ENCODE data around the gene MARF1.

Gene MARF1

GRCh38 chr16:15564604-15565339, 78.2 kb downstream of the MARF1 start:
- Histone ChIP-seq H3K27ac (no peak overlapping the region), H3K9me3 (ENCODE audit: severe bottlenecking) (no peaks in the 10 kb centered on the region), H3K27me3 (ENCODE audit: insufficient read depth, low read depth, severe bottlenecking) (no peaks in the 10 kb centered on the region), H3K36me3 (no peaks in the 10 kb centered on the region; the same call in 1 of the 2 replicates), H3K4me3 (ENCODE audit: low read depth, low read length) (no peak overlapping the region)
- no peak for TF ChIP-seq CTCF (IDR thresholded peaks at IDR 0.05; ENCODE audit: low read depth, low read length)
- no peak for DNase-seq

GRCh38 chr16:15559176-15559575, 83.8 kb downstream of the MARF1 start:
- no peaks in the 10 kb centered on the region for H3K9me3 ChIP-seq (ENCODE audit: severe bottlenecking)
- TF ChIP-seq CTCF (IDR thresholded peaks at IDR 0.05; ENCODE audit: low read depth, low read length): no peak
- no peak overlapping the region for H3K4me3 ChIP-seq (ENCODE audit: low read depth, low read length)
- no peak for DNase-seq
- no peaks in the 10 kb centered on the region for H3K27me3 ChIP-seq (ENCODE audit: insufficient read depth, low read depth, severe bottlenecking)
- no peaks in the 10 kb centered on the region for H3K36me3 ChIP-seq
- no peak overlapping the region for H3K27ac ChIP-seq

GRCh38 chr16:15557258-15557657, 85.7 kb downstream of the MARF1 start:
- Histone ChIP-seq H3K27me3 (ENCODE audit: insufficient read depth, low read depth, severe bottlenecking) (no peaks in the 10 kb centered on the region), H3K9me3 (ENCODE audit: severe bottlenecking) (no peaks in the 10 kb centered on the region), H3K4me3 (ENCODE audit: low read depth, low read length) (no peak overlapping the region), H3K27ac (no peak overlapping the region), H3K36me3 (no peaks in the 10 kb centered on the region)
- no peak for DNase-seq
- TF ChIP-seq CTCF (IDR thresholded peaks at IDR 0.05; ENCODE audit: low read depth, low read length): no peak

- H3K36me3 ChIP-seq: no peaks in the 10 kb centered on the region
Measured at GRCh38 chr16:15556130-15556529, 86.8 kb downstream of the MARF1 start.

GRCh38 chr16:15553313-15554088, 89.5 kb downstream of the MARF1 start:
- no peaks in the 10 kb centered on the region for H3K27me3 ChIP-seq (ENCODE audit: insufficient read depth, low read depth, severe bottlenecking)
- no peak for TF ChIP-seq CTCF (IDR thresholded peaks at IDR 0.05; ENCODE audit: low read depth, low read length)

More at GRCh38 chr16:15556130-15556529, 86.8 kb downstream of the MARF1 start:
- H3K27me3 ChIP-seq (ENCODE audit: insufficient read depth, low read depth, severe bottlenecking): no peaks in the 10 kb centered on the region
- DNase-seq: no peak
- no peak overlapping the region for H3K27ac ChIP-seq
- TF ChIP-seq CTCF (IDR thresholded peaks at IDR 0.05; ENCODE audit: low read depth, low read length): no peak
- no peak overlapping the region for H3K4me3 ChIP-seq (ENCODE audit: low read depth, low read length)
- H3K9me3 ChIP-seq (ENCODE audit: severe bottlenecking): no peaks in the 10 kb centered on the region

More at GRCh38 chr16:15553313-15554088, 89.5 kb downstream of the MARF1 start:
- Histone ChIP-seq H3K4me3 (ENCODE audit: low read depth, low read length) (no peak overlapping the region), H3K9me3 (ENCODE audit: severe bottlenecking) (no peaks in the 10 kb centered on the region), H3K27ac (no peak overlapping the region), H3K36me3 (no peaks in the 10 kb centered on the region)
- no peak for DNase-seq

Measured in WERI-Rb-1 (cell line).